ENCODE results near the gene TET3. TPM values are rescaled to one million over a fixed set of nuclear protein-coding genes. Genes with fewer than 3 reads are reported as not detected.

Gene TET3
- total RNA-seq, 1 donor = 8.0 TPM

GRCh38 chr2:74024216-74024615, 39.5 kb downstream of the TET3 start:
- Histone ChIP-seq H3K27me3 (ENCODE audit: insufficient read depth, low read length) (no peaks in the 10 kb centered on the region), H3K79me2 (ENCODE audit: insufficient read depth, low read length) (peaks cover 14% of the 10 kb centered on the region)
- TF ChIP-seq CTCF (IDR thresholded peaks at IDR 0.05; ENCODE audit: extremely low read depth, low read depth, low read length) = no peak

GRCh38 chr2:74025971-74026612, 41.4 kb downstream of the TET3 start:
- no peak for DNase-seq (ENCODE audit: insufficient read length, low spot score, missing footprints)
- Histone ChIP-seq H3K9me3 (ENCODE audit: low read depth, low read length) (no peaks in the 10 kb centered on the region), H3K4me1 (ENCODE audit: insufficient read depth, low read length) (no peaks in the 10 kb centered on the region), H3K79me2 (ENCODE audit: insufficient read depth, low read length) (peaks cover 24% of the 10 kb centered on the region), H3K36me3 (ENCODE audit: insufficient read depth, low read length) (no peaks in the 10 kb centered on the region), H3K4me2 (ENCODE audit: insufficient read depth, low read length) (no peak overlapping the region), H4K20me1 (ENCODE audit: insufficient read depth, low read length) (peaks cover 28% of the 10 kb centered on the region), H3K27me3 (ENCODE audit: insufficient read depth, low read length) (no peaks in the 10 kb centered on the region), H3K4me3 (ENCODE audit: insufficient read depth, low read length) (no peak overlapping the region), H3K27ac (ENCODE audit: low read depth, low read length) (no peak overlapping the region), H2AFZ (ENCODE audit: low read length) (no peak overlapping the region)
- no peak for TF ChIP-seq CTCF (IDR thresholded peaks at IDR 0.05; ENCODE audit: extremely low read depth, low read depth, low read length)

More at GRCh38 chr2:74024216-74024615, 39.5 kb downstream of the TET3 start:
- Histone ChIP-seq H4K20me1 (ENCODE audit: insufficient read depth, low read length) (peaks cover 28% of the 10 kb centered on the region), H3K36me3 (ENCODE audit: insufficient read depth, low read length) (no peaks in the 10 kb centered on the region), H3K4me1 (ENCODE audit: insufficient read depth, low read length) (no peaks in the 10 kb centered on the region), H2AFZ (ENCODE audit: low read length) (no peak overlapping the region), H3K27ac (ENCODE audit: low read depth, low read length) (no peak overlapping the region), H3K4me3 (ENCODE audit: insufficient read depth, low read length) (no peak overlapping the region), H3K4me2 (ENCODE audit: insufficient read depth, low read length) (no peak overlapping the region), H3K9me3 (ENCODE audit: low read depth, low read length) (no peaks in the 10 kb centered on the region)
- no peak for DNase-seq (ENCODE audit: insufficient read length, low spot score, missing footprints)

- no peak for TF ChIP-seq CTCF (IDR thresholded peaks at IDR 0.05; ENCODE audit: extremely low read depth, low read depth, low read length)
- Histone ChIP-seq H3K4me1 (ENCODE audit: insufficient read depth, low read length) (no peaks in the 10 kb centered on the region), H3K79me2 (ENCODE audit: insufficient read depth, low read length) (peaks cover 25% of the 10 kb centered on the region), H4K20me1 (ENCODE audit: insufficient read depth, low read length) (peaks cover 26% of the 10 kb centered on the region), H3K27me3 (ENCODE audit: insufficient read depth, low read length) (no peaks in the 10 kb centered on the region), H2AFZ (ENCODE audit: low read length) (no peak overlapping the region), H3K36me3 (ENCODE audit: insufficient read depth, low read length) (no peaks in the 10 kb centered on the region), H3K4me3 (ENCODE audit: insufficient read depth, low read length) (no peak overlapping the region), H3K27ac (ENCODE audit: low read depth, low read length) (no peak overlapping the region), H3K9me3 (ENCODE audit: low read depth, low read length) (no peaks in the 10 kb centered on the region), H3K4me2 (ENCODE audit: insufficient read depth, low read length) (no peak overlapping the region)
- DNase-seq (ENCODE audit: insufficient read length, low spot score, missing footprints) = no peak
Measured at GRCh38 chr2:74026687-74027241, 42.1 kb downstream of the TET3 start.

- no peak overlapping the region for H2AFZ ChIP-seq (ENCODE audit: low read length)
- no peaks in the 10 kb centered on the region for H3K27me3 ChIP-seq (ENCODE audit: insufficient read depth, low read length)
- H3K4me2 ChIP-seq (ENCODE audit: insufficient read depth, low read length) = no peak overlapping the region
- H3K27ac ChIP-seq (ENCODE audit: low read depth, low read length) = no peak overlapping the region
- no peak for DNase-seq (ENCODE audit: insufficient read length, low spot score, missing footprints)
- H3K79me2 ChIP-seq (ENCODE audit: insufficient read depth, low read length) = peaks cover 28% of the 10 kb centered on the region
- H3K9me3 ChIP-seq (ENCODE audit: low read depth, low read length) = no peaks in the 10 kb centered on the region
- no peaks in the 10 kb centered on the region for H3K36me3 ChIP-seq (ENCODE audit: insufficient read depth, low read length)
- peaks cover 4% of the 10 kb centered on the region for H3K4me1 ChIP-seq (ENCODE audit: insufficient read depth, low read length)
- H3K4me3 ChIP-seq (ENCODE audit: insufficient read depth, low read length) = no peak overlapping the region
- peaks cover 31% of the 10 kb centered on the region for H4K20me1 ChIP-seq (ENCODE audit: insufficient read depth, low read length)
- no peak for TF ChIP-seq CTCF (IDR thresholded peaks at IDR 0.05; ENCODE audit: extremely low read depth, low read depth, low read length)
Measured at GRCh38 chr2:74027496-74027895, 42.8 kb downstream of the TET3 start.
